Neural progenitor cell (in vitro differentiated cells): ENCODE measurements around the gene KRT13. TPM values are rescaled to one million over a fixed set of nuclear protein-coding genes. Genes with fewer than 3 reads are reported as not detected.

Experiments used
- DNase-seq: peaks from one replicate; pipeline ENCODE4 v3.0.0-alpha.2; 2016; ENCODE audit warnings: low spot score
- H2AFZ ChIP-seq: fragments of 200-600 bp; sonication (generic); replicated peaks from 2 replicates; pipeline ENCODE4 v1.6.1; 2016; ENCODE audit warnings: antibody characterized with exemption
- H3F3A ChIP-seq: fragments of 200-600 bp; sonication (generic); 2 replicates; pipeline ENCODE4 v1.6.1; 2016; ENCODE audit warnings: antibody characterized with exemption, low read depth
- H3K27ac ChIP-seq: fragments of 200-600 bp; sonication (generic); 2 replicates; pipeline ENCODE4 v1.5.1; 2016; ENCODE audit warnings: mild to moderate bottlenecking
- H3K27me3 ChIP-seq: fragments of 200-600 bp; sonication (generic); 2 replicates; pipeline ENCODE4 v1.6.1; 2016; ENCODE audit warnings: mild to moderate bottlenecking, moderate library complexity
- H3K36me3 ChIP-seq: fragments of 200-600 bp; sonication (generic); 2 replicates; pipeline ENCODE4 v1.5.1; 2016
- H3K4me1 ChIP-seq: fragments of 200-600 bp; sonication (generic); 2 replicates; pipeline ENCODE4 v1.6.1; 2016; ENCODE audit warnings: mixed run types
- H3K4me2 ChIP-seq: fragments of 200-600 bp; sonication (generic); 2 replicates; pipeline ENCODE4 v1.6.1; 2016
- H3K4me3 ChIP-seq: fragments of 200-600 bp; sonication (generic); 2 replicates; pipeline ENCODE4 v1.5.1; 2016
- H3K79me2 ChIP-seq: fragments of 200-600 bp; sonication (generic); 2 replicates; pipeline ENCODE4 v1.6.1; 2016; ENCODE audit warnings: low read depth
- H3K9ac ChIP-seq: fragments of 200-600 bp; sonication (generic); 2 replicates; pipeline ENCODE4 v1.6.1; 2016
- H3K9me3 ChIP-seq: fragments of 200-600 bp; sonication (generic); 2 replicates; pipeline ENCODE4 v1.5.1; 2016; ENCODE audit warnings: low read depth
- H4K20me1 ChIP-seq: fragments of 200-600 bp; sonication (generic); 2 replicates; pipeline ENCODE4 v1.6.1; 2016; ENCODE audit warnings: low read depth
- H3K27ac Mint-ChIP-seq: 3 replicates; pipeline ENCODE4 v1.8.0; 2021; ENCODE audit warnings: mixed read lengths
- H3K27me3 Mint-ChIP-seq: 2 replicates; pipeline ENCODE4 v1.8.0; 2022; ENCODE audit warnings: low read depth, mild to moderate bottlenecking, inconsistent platforms, moderate library complexity, mixed read lengths; ENCODE audit not compliant: insufficient read depth
- H3K36me3 Mint-ChIP-seq: 3 replicates; pipeline ENCODE4 v1.8.0; 2021; ENCODE audit warnings: mixed read lengths
- H3K4me1 Mint-ChIP-seq: 3 replicates; pipeline ENCODE4 v1.8.0; 2021; ENCODE audit warnings: mixed read lengths
- H3K4me3 Mint-ChIP-seq: 3 replicates; pipeline ENCODE4 v1.8.0; 2021; ENCODE audit warnings: mild to moderate bottlenecking, moderate library complexity, mixed read lengths
- H3K9me3 Mint-ChIP-seq: 3 replicates; pipeline ENCODE4 v1.8.0; 2020; ENCODE audit warnings: mixed read lengths
- EZH2 ChIP-seq: fragments of 200-600 bp; sonication (generic); IDR thresholded peaks from 2 replicates; pipeline ENCODE4 v1.6.1; 2017; ENCODE audit warnings: antibody characterized with exemption, mild to moderate bottlenecking, moderate library complexity
- EZH2phosphoT487 ChIP-seq: fragments of 200-600 bp; sonication (generic); IDR thresholded peaks from 2 replicates; pipeline ENCODE4 v1.6.1; 2017; ENCODE audit warnings: antibody characterized with exemption
- total RNA-seq: library from RNA; depleted of rRNA; stranded (reverse); fragments of >200 nt; gene quantifications from 2 replicates; pipeline ENCODE4 v1.2.3, GENCODE V29; 2015; ENCODE audit warnings: low replicate concordance
- TF ChIP-seq, protein P1 (sequence below): fragments of 200-600 bp; sonication (generic); IDR thresholded peaks from 2 replicates; pipeline ENCODE4 v1.5.1; 2017; ENCODE audit warnings: antibody characterized with exemption, mild to moderate bottlenecking

The KRT13 gene
- total RNA-seq, 1 donor from 2014 or later: not detected

- Histone ChIP-seq H3K9me3 (no peaks in the 10 kb centered on the region), H2AFZ (no peak overlapping the region), H3F3A (no peaks in the 10 kb centered on the region), H3K27me3 (no peaks in the 10 kb centered on the region), H3K27ac (no peak overlapping the region), H3K36me3 (no peaks in the 10 kb centered on the region), H3K4me3 (no peak overlapping the region), H4K20me1 (no peaks in the 10 kb centered on the region), H3K4me1 (no peaks in the 10 kb centered on the region), H3K79me2 (no peaks in the 10 kb centered on the region), H3K4me2 (no peak overlapping the region), H3K9ac (no peak overlapping the region)
- no peak for DNase-seq
- Mint-ChIP-seq H3K4me1 (no peaks in the 10 kb centered on the region), H3K36me3 (no peaks in the 10 kb centered on the region), H3K4me3 (no peak overlapping the region), H3K27me3 (peaks cover 6% of the 10 kb centered on the region), H3K9me3 (no peaks in the 10 kb centered on the region), H3K27ac (no peak overlapping the region)
- TF ChIP-seq EZH2 (no peak), EZH2phosphoT487 (no peak)
- TF ChIP-seq, protein P1, sequence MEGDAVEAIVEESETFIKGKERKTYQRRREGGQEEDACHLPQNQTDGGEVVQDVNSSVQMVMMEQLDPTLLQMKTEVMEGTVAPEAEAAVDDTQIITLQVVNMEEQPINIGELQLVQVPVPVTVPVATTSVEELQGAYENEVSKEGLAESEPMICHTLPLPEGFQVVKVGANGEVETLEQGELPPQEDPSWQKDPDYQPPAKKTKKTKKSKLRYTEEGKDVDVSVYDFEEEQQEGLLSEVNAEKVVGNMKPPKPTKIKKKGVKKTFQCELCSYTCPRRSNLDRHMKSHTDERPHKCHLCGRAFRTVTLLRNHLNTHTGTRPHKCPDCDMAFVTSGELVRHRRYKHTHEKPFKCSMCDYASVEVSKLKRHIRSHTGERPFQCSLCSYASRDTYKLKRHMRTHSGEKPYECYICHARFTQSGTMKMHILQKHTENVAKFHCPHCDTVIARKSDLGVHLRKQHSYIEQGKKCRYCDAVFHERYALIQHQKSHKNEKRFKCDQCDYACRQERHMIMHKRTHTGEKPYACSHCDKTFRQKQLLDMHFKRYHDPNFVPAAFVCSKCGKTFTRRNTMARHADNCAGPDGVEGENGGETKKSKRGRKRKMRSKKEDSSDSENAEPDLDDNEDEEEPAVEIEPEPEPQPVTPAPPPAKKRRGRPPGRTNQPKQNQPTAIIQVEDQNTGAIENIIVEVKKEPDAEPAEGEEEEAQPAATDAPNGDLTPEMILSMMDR: no peak
Measured at GRCh38 chr17:41462705-41463104, 42.7 kb downstream of the KRT13 start.

- no peak overlapping the region for H3K4me2 ChIP-seq
- no peak overlapping the region for H3K27ac Mint-ChIP-seq
- no peaks in the 10 kb centered on the region for H3K4me1 ChIP-seq
- H4K20me1 ChIP-seq: no peaks in the 10 kb centered on the region
- no peaks in the 10 kb centered on the region for H3K79me2 ChIP-seq
- H3K4me3 Mint-ChIP-seq: no peak overlapping the region
- H3F3A ChIP-seq: no peaks in the 10 kb centered on the region
- TF ChIP-seq EZH2: no peak
- TF ChIP-seq, protein P1: no peak
- no peak for TF ChIP-seq EZH2phosphoT487
- no peak overlapping the region for H3K27ac ChIP-seq
- no peaks in the 10 kb centered on the region for H3K9me3 Mint-ChIP-seq
- no peak for DNase-seq
- no peak overlapping the region for H2AFZ ChIP-seq
- no peaks in the 10 kb centered on the region for H3K4me1 Mint-ChIP-seq
- H3K9me3 ChIP-seq: no peaks in the 10 kb centered on the region
- H3K27me3 Mint-ChIP-seq: peaks cover 6% of the 10 kb centered on the region
- H3K4me3 ChIP-seq: no peak overlapping the region
- H3K9ac ChIP-seq: no peak overlapping the region
- no peaks in the 10 kb centered on the region for H3K27me3 ChIP-seq
- H3K36me3 ChIP-seq: no peaks in the 10 kb centered on the region
- no peaks in the 10 kb centered on the region for H3K36me3 Mint-ChIP-seq
Measured at GRCh38 chr17:41457676-41458075, 47.7 kb downstream of the KRT13 start.

- Histone ChIP-seq H4K20me1 (no peaks in the 10 kb centered on the region), H3K79me2 (no peaks in the 10 kb centered on the region), H3K9me3 (no peaks in the 10 kb centered on the region), H3K4me3 (no peak overlapping the region), H3K27me3 (no peaks in the 10 kb centered on the region), H3K4me2 (no peak overlapping the region), H2AFZ (no peak overlapping the region), H3K27ac (no peak overlapping the region), H3K36me3 (no peaks in the 10 kb centered on the region), H3F3A (no peaks in the 10 kb centered on the region), H3K9ac (no peak overlapping the region), H3K4me1 (no peaks in the 10 kb centered on the region)
- TF ChIP-seq, protein P1: peak; percentile 40
- no peak for TF ChIP-seq EZH2phosphoT487
- Mint-ChIP-seq H3K9me3 (peaks cover under 1% of the 10 kb centered on the region), H3K4me3 (no peak overlapping the region), H3K27me3 (peaks cover 12% of the 10 kb centered on the region), H3K36me3 (no peaks in the 10 kb centered on the region), H3K27ac (no peak overlapping the region), H3K4me1 (no peaks in the 10 kb centered on the region)
- peak; percentile 32 for DNase-seq
Measured at GRCh38 chr17:41456204-41456603, 49.2 kb downstream of the KRT13 start.
